Keratinocyte (primary cell): ENCODE measurements around the gene MRPL33.

Source experiments
- CTCF ChIP-seq, 3 experiments: IDR thresholded peaks in 1 of 3; conservative IDR thresholded peaks in 1 of 3; optimal IDR thresholded peaks in 1 of 3; 2 replicates in 2 of 3; 3 replicates in 1 of 3; pipeline versions ENCODE3 to v1.5.1; 2011; ENCODE audit warnings: low read length in 3 of 3, mild to moderate bottlenecking in 3 of 3, moderate library complexity in 2 of 3, control low read depth in 1 of 3, inconsistent platforms in 1 of 3; ENCODE audit not compliant: insufficient read depth in 2 of 3; ENCODE audit errors: extremely low read depth in 1 of 3
- EZH2 ChIP-seq: IDR thresholded peaks from one replicate; pipeline ENCODE4 v1.6.1; 2012; ENCODE audit warnings: inconsistent platforms, mild to moderate bottlenecking, low read length, moderate library complexity

- TF ChIP-seq CTCF (optimal IDR thresholded peaks at IDR 0.05 in 1 of 3, IDR thresholded peaks at IDR 0.05 in 1 of 3, conservative IDR thresholded peaks at IDR 0.05 in 1 of 3; ENCODE audit: extremely low read depth in 1 of 3, insufficient read depth in 2 of 3, low read length in 3 of 3) (no peak), EZH2 (no peak)
These were observed 29.3 kb downstream of the MRPL33 start for GRCh38 chr2:27800856-27801255.
